Activated CD4-positive, alpha-beta T cell treated with anti-CD3 and anti-CD28 coated beads for 24 hours (primary cell): ENCODE measurements around the gene RASIP1.
"Not testable (repeated sequence)": the region's sequence is repeated elsewhere in the genome, so short reads cannot be mapped to it uniquely, and the experiment has no call there.

Experiments used
- DNase-seq, 2 donors: peaks; one replicate each; pipeline ENCODE4 v3.0.0-alpha.2; 2020; ENCODE audit warnings: low read depth in 2 of 2

The RASIP1 gene

DNA sequence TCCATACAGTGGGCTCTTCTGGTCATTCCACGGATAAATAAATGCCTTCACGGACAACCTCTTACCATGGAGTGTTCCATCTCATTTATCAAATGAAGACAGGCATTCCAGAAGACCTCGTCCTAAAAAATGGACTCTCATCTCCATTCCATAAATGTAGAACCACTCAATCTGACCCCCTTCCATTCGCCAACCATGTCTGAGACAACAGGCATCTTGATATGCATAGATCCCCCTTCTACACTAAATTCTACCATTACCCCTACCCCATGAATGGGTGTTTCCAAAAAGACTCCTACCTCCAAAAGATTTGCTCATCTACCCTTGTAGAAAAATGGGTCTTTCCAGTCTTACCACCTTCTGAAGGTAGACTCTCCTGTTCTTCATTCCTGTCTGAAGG is 9.0 kb downstream of the RASIP1 start:
- DNase-seq = no peak

DNA sequence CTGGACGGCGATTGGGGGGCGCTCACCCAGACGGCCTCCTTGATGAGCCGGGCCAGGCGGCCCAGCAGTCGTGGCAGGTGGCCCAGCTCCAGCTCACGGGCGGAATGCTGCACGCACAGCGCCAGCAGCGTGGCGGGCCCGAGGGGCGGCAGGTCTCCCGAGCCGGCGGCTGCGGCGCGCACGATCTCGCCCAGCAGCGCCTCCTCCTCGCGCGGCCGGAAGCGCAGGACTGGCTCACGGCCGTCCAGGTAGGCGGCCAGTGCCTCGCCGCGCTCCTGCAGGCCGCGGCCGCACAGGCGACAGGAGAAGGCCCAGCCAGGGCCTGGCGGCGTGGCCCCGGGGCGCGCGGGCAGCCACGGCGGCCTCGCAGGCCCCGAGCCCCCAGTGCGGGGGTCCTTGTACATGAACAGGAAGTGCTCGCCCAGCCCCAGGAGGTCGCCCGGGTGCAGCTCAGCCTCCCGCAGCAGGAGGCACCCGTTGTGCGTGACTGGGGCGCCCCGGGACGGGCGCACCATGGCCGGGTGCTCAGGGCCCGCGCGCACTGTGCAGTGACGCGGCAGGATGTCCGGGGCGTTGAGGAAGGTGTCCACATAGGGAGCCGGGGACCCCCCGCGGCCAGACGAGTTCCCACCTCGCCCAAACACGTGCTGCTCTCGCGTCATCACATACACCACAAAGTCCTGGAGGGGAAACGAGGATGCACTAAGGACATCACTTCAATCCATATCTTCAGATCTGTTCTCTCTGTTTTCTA is 11.3 kb downstream of the RASIP1 start:
- no peak for DNase-seq

DNA sequence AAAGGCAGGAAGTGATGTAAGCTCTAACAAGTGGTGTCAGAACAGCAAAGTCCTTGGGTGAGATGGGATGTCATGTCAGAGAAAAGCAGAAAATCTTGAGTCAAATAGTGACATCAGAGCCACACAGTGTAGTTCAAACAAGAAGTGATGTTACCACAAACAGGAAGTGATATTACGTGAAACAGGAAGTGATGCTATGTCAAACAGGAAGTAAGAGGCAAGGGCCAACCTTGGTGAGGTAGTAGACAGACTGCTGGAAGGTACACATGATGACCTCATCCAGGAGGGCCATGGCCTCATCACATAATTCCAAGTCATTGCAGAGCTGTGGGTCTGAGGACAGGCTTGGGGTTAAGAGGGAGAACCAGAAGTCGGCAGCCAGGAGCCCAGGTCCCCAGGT is 13.9 kb downstream of the RASIP1 start:
- no peak for DNase-seq

DNA sequence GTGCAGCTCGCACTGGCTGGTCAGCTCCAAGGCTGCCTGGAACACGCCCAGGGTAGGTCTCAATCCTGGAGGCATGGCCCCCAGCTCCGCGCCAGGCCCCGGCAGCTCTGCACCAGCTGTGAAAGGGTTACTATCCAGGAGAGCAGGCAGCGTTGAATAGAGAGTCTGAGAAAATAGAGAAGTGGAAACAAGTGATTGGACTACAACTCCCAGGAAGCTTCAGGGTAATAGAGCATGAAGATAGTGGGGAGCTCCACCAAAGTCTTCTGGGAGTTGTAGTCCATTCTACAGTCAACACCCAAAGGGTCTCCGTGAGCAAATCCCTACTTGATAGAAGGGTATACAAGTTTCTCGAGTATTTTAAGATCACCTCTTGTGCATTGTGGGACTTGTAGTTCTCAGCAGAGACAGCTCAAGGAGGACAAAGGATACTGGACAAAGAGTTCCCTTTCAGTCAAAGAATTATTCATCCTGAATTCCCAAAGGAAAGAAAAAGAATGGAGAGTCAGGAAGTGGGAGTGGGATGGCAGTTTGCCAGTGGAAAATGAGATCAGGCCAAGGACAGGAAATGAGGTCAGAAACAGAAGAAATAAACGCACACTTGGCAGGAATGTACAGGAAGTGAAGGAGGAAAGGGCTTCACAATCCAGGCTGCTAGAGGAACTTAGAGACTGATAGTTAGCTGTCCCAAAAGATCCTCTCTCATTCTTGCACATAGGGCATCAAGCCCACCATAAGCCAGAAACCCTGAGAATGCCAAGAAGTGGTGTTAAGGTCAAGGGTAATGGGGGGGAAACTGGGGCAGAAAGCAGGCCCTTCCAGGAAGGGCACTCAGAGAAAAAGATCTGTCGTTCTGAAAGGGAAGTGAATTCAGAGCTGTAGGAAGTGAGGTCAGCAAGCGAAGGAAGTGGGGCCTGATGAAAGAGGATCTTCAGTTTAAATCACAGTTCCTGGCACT is 15.3 kb downstream of the RASIP1 start:
- no peak for DNase-seq

DNA sequence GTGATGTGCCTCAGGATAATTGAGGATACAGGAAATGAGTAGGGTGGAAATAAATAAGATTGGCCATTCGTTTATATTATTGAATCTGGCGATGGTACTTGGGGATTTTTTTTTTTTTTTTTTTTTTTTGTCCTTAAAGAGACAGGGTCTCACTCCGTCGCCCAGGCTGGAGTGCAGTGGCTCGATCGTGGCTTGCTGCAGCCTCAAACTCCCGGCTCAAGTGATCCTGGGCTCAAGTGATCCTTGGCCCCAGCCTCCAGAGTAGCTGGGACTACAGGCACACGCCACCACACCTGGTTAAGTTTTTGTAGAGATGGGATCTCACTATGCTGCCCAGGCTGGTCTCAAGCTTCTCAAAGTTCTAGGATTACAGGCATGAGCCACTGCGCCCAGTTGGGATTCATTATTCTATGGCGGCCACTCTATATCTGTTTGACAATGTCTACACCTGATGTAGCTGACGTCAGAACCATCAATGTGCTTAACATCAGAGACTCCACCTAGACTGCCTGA is 18.2 kb downstream of the RASIP1 start:
- DNase-seq = no peak

DNA sequence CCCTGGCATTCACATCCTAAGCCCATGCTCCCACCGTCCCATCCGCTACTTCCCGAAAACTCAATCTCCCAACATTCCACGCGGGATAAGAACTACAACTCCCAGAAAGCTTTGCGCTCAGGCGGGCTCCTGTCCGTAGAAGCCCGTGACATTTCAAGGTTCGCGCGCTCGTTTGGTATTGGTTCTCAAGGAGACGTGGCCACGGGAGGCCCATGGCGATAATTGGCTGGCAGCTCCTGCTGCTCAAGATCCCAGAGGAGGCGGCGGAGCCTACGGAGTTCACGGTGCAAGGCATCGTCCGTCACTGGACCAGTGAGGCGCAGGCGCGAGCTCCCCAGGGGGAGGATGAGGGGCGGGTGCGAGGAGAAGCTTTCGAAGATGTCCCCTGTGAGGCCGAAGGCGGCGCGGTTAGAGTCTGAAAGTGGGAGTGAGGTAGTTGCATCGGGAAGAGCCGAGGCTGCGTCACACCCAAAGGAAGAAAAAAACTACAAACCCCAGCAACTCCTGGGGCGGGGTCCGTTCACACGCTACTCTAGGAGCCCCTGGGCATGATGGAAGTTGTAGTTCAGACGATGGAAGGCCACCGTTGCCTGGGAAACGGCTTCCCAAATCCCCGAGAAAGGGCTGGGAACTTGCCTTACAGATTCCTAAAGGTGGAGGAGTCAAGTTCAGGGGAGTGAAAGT is 19.7 kb downstream of the RASIP1 start:
- DNase-seq = peak; percentile 86 to 88

DNA sequence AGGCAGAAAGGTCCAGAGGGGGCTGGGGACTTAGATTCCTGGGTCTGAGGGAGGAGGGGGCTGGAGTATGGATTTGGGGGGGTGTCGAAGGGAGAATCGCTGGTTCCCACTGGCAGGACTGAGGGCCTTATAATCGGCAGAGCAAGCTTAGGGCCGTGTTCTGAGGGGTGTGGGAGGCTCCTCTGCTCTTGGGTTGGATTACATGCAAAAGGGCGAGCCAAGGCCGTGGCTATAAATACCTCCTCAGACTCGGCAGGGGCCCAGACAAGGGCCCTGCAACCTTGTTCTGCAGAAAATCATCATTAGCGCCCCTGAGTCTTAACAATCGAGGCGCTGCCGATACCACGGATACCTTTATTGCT is 20.2 kb downstream of the RASIP1 start:
- DNase-seq = no peak

DNA sequence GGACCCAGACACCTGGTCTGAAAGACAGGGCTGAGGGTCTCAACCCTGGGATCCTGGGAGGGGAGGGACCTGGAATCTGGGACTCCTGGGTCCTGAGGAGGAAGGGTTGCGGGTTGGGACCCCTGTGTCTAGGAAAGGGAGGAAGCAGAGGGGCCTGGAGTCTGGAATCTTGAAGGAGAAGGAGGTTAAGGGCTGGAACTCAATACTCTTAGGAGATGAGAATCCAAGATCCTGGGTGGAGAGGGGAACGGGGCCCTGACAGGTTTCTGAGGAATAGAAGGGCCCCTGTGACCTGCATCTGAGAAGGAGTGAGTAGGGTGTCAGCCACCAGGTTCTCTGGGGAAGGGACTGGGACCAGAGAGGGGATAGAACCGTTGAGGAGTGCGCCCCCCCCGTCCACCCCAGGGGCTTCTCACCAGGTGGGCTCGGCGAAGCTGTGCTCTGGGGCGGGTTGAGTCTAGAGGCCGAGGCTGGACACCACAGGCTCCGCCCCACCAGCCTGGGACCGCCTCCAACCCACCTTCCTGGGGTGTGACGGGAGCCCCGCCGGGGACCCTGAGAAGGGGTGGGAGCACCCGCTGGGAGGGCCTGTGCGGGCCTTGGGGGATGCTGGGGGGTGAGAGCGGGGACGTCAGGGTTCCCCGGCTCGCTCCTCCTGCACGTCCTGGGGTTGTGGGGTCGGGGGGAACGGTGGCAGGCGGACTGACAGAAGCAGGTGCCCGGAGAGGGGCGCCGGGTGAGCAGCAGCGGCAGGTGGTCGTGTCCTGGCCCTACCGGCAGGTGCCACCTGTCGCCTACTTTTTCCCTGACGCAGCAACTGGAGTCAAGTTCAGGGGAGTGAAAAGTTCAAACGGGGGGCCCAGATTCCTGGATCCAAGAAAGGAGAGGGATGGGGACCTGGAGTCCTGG is 20.9 kb downstream of the RASIP1 start, which contains the start of gene MAMSTR:
Gene MAMSTR, minus strand, starts transcription at position 463 of the 909 bp plus-strand sequence. CDS start 694 bp downstream, outside the sequence.
- no peak for DNase-seq

DNA sequence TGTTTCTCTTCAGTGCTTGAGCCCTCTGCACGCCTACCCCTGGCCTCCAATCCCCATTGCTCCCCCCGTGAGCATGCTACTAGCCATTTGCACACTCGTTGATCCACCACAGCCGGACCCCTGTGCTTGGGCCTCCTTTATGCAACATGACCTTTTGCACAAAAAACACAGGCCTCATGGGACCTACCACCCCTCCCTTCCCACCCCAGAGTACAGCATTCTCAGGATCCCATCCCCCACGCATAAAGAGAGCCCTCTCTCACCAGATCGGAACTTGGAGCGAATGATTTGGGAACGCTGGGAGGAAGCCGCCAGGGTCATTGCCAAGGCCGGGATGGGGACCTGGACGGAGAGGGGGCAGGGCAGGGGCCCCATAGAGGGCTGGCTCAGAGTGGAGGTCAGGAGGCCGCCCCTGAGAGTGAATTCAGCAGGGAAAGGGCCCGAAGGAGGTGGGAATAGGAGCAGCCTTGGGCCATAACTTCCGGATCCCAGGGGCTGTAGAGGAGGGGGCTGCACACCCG is 21.6 kb downstream of the RASIP1 start:
- no peak for DNase-seq

DNA sequence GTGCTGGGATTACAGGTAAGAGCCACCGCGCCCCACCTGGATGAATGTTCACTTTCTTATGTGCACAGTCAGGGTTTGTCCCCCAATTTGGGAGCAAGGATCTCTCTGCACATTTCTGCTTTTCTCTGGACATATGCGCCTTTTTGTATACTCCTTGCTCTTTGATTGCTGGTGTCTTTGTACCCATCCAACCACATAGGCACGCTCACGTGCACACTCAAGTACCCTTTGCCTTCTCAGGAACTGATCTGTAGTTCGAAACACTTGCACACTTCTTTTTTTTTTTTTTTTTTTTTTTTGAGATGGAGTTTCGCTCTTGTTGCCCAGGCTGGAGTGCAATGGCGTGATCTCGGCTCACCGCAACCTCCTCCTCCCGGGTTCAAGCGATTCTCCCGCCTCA is 22.3 kb downstream of the RASIP1 start:
- not testable (repeated sequence) for DNase-seq

DNA sequence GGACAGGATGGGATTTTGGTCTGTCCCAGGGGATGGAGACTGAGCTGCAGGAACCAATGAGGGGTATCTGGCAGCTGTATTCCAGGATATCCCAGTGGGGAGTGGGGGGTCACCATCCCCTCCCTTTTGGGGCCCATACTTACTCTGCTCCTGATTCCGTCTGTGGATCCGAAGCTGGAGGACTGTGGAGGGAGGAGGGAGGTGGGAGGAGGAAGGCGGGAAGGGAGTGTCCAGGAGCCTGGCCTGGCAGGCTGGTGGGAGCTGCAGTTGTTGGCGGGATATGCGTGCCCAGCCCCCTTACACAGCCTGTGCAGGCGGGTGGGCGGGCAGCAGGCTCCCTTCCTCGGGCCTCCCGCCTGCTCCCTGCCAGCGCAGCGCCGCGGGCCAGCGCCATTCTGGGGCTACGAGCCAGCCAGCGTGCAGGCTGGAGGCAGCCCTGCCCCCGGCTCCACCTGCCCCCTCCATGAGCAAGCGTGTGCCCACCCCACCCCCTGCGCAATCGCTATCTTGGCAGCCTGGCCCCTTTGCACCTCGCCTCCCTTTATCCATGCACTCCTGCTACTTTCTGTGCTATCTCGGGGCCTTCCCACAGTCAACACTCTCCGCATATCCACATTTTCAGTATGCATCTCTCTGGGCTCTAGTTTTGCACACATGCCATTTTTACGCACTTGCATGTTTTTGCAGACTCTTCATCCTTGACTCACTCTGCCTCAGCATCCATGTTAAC is 23.7 kb downstream of the RASIP1 start:
- no peak for DNase-seq

DNA sequence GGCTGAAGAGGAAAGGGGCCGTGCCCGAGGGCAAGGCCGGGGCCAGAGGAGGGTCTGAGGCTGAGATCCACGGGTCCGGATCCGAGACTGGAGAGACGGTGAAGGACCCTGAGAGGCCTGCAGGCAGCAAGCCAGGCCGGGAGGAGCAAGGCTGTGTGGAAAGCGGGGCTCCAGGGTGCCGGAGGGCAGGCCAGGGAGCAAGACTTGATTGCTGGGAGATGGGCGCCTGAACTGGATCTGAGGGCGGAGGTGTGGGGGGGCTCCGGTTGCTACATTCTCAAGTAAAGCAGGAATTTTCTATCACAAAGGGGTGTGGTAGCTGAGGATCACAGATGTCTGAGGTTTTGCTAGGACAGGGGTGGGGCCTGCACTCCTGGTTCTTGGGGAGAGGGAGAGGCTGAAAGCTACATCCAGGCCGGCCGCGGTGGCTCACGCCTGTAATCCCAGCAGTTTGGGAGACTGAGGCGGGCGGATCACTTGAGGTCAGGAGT is 24.7 kb downstream of the RASIP1 start:
- no peak for DNase-seq

DNA sequence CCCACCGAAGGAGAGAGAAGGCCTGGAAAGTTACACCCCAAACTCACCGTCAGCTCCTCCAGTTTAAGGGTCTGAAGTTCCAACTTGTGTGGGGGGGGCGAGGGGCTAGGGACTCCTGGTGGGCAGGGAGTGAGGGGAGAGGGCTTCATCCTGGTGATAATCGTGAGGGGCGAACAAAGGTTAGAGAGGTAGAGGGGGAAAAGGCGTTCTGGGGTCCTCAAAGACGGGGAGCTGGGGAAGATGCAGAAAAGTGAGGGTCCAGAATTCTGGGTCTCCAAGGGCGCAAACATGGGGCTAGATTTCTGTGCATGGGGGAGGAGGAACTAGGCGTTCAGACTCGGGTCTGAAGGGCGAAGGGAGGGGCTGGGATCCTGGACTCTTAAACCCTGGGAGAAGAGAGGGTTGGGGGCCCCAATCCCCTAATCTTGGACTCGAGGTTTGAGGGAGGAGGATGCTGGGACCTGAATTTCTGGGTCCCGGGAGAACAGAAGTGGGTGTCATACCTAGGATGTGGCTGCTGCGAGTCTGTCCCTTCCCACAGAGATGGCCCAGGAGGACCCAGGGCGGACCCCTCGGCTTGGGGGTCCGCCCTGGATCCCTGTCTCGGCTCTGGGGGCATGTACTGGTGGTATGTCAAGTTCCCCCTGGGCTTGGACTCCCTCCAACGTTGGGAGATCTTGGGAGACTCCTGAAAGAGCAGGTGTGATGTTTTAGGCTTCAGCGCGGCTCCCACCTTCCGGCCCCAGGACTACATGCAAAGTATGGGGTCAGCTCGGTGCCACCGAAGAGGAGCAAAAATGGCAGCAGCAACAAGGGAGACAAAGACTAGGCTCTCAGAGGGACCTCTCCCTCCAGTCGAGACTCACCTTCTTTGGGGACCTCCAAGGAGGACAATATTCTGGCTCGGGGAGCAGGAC is 25.4 kb downstream of the RASIP1 start:
- no peak for DNase-seq

DNA sequence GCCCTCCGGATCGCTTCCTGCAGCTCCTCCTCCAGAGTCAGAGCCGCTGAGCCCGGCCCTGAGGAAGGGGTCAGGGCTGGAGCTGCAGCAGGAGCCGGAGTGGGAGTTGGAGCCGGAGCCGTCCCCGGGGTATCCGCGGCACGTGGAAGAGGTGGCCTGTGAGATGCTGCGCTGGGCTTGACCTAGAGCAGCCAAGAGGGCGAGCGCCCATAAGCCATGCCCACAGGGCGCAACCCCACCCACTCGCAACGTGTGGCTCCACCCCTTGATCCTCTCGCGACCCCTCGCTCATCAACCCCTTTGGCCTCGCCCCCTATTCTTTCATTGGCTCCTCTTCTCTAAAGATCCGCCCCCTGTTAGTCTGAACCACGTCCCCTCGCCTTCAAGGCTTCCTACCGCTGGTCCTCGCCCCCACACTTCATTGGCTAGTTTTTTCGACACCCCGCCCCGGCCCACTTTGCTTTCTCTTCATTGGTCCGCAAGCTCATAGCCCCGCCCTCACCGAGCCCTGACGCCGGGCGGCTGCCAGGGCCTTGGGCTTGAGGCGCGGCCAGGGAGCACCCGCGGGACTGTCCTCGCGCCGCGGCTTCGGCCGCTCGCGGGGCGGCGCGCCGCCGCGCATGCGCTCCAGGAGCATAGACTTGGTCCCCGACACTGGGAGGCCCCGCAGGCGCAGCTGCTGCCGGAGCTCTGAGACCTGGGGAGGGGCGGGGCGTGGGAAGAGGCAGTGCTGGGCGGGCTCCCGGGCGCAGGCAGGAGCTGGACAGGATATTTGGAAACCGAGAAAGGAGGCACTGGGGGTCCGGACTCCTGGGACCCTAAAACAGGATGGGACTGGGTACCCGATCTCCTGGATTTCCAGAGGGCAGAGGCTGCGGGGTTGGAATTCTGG is 26.3 kb downstream of the RASIP1 start:
- DNase-seq = peak; percentile 92 to 96

DNA sequence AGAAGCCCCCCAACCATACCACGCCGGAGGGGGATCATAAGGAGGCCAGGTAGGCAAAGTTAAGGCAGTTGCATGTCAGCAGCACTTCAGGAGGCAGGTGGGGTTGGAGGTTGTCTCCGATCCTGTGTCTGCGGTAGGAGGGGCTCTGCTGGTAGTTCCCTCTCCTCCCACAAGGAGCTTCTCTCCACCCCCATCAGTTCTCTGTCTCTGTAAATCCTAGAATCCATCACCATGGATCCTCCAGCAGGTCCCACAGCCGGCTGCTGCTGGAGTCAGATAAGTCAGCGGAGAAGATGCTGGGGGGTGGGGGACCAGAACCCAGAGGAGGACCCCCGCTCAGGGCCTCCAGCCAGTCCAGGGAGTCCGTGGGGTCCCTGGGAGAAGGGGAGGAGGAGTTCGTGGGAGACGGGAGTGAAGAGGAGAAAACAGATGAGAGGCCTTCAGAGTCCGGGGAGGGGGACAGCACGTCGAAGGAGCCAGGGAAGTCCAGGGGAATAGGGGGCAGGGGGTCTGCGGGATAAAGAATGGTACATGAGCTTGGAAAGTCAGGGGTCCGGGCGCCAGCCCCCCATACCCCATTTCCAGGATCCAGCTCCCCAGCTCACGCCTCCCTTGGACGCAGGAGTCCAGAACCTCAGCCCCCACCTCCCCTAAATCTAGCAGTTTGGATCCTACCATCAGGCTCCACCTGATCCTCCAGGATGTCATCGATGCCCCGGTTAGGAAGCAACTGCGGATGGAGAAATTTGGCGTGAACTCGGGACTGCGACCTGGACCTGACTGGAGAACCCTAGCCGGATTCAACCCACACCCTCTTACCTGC is 27.2 kb downstream of the RASIP1 start:
- DNase-seq = no peak

DNA sequence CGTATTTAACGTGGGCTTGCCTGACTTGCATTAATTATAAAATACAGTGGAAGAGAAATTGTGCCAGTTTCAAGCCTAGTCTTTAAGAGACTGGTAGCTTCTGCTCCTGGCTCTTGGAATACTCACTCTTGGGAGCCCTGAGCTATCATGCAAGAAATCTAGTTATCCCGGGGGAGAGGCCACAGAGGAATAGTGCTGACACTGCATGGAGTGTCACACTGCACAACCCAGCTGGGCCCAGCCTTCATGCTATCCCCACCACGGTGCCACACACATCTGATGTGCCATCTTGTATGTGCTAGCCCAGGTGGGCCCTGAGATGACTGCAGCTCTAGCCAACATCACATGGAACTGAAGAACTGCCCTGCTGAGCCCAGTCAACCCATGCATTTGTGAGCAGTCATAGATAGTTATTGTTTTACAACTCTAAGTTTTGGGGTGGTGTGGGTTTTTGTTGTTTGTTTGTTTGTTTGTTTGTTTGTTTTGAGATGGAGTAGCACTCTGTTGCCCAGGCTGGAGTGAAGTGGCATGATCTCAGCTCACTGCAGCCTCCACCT is 29.2 kb downstream of the RASIP1 start:
- no peak for DNase-seq

DNA sequence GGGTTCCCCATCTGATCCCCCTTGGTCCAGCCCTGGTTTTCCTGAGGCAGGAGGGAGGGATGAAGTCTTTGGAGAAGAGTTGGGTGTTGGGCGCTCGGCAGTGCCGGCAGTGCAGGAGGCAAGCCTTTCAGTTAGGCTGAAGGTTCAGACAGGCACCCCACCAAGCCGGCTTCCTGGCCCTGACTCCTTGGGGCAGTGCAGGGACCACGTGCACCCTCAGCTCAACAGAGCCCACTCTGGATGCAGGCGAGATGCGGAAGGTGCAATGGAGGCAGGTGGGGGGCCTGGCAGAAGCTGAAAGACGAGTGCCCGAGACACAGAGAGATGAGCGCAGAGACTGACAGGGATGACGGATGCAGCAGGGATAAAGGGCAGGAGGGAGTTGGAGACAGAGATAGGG is 31.9 kb downstream of the RASIP1 start:
- DNase-seq = no peak
